HL-60 (cell line): ENCODE results near the gene CIB2.

Experiments
- CTCF ChIP-seq: IDR thresholded peaks from one replicate; pipeline ENCODE4 v1.5.1; 2011; ENCODE audit warnings: low read length, control low read depth, inconsistent platforms; ENCODE audit not compliant: insufficient read depth
- POLR2AphosphoS5 ChIP-seq: IDR thresholded peaks from 2 replicates; pipeline ENCODE4 v1.6.1; 2012; ENCODE audit warnings: low read depth

DNA sequence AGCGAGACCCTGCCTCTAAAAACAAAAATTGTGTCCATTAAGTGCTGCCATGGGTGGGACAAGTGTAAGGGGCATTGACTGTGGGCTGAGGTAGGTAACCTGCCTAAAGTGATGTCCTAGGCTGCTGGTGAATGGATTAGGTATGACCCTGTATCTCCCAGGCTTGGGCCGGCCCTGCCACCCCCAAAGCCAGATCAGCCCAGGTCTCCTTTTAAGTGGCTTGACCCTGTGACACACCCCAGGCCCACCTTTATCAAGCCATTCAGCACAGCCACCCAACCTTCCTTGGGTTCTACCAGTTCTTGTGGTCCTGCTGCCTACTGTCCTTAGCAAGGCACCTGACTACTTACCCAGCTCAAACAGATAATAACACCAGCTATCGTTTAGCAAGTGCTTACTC lies 18.7 kb downstream of the CIB2 start:
- TF ChIP-seq POLR2AphosphoS5 (no peak), CTCF (no peak)
